Measurements from ENCODE around the gene OR52N1. TPM values are rescaled to one million over a fixed set of nuclear protein-coding genes. Genes with fewer than 3 reads are reported as not detected.

Gene OR52N1
- not detected for total RNA-seq

GRCh38 chr11:5791165-5791564 is at the start of gene OR52N1:
OR52N1 (minus strand) TSS chr11:5791265; CDS start chr11:5788816, 2,449 bp downstream.

DNA sequence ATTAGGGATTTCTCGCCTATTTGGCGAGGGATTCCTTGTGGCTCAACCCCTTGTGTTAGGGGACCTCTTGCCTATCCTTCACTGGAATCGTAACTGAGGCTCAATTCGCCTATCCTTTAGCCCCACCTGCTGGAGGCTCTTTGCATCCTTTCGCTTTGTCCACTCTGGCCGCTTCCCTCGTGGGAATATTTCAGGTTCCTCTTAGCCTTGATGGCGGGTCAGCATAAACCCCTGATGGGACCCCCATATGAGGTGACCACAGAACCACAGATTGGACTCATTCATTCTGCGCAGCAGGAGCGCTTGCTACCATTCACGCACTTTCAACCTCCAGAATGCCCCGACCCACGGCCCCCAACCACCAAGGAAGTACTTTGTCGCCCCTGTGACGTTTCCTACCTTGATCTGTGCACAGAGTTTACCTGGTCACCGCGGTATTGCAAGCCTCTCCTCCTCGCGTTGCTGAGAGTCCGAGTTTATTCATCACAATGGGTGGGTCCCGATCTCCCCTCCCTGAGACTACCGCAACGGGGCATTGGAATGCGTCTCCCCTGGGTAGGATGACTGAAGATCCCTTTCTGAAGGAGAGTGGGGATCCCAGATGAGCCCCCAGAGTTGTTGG is 17.5 kb upstream of the OR52N1 start, which contains the start of gene OR52N2:
OR52N2 (plus strand) TSS at position 425 of the 622 bp plus-strand sequence. CDS start 11,412 bp downstream, outside the sequence.

GRCh38 chr11:5783255-5783654 is 7.8 kb downstream of the OR52N1 start, which contains the start of gene OR52N5:
OR52N5 (minus strand) TSS chr11:5783355; CDS start chr11:5778634, 4,721 bp downstream.

GRCh38 chr11:5753943-5754342 is 37.1 kb downstream of the OR52N1 start, which contains the start of gene OR52N4:
OR52N4 (plus strand) TSS chr11:5754243; CDS start chr11:5754741, 498 bp downstream.

Other genes starting within 250 kb of the OR52N1 start
- 0.69 TPM for gene OR52H1, start 242.7 kb downstream of the OR52N1 start, total RNA-seq
- gene OR52B6, start 210.4 kb downstream of the OR52N1 start, total RNA-seq: not detected
- 1.2 TPM for gene TRIM6, start 194.6 kb downstream of the OR52N1 start, total RNA-seq
- gene TRIM34, start 166.3 kb downstream of the OR52N1 start, total RNA-seq: 2.3 TPM
- 7.6 TPM for gene TRIM5, start 106.2 kb downstream of the OR52N1 start, total RNA-seq
- gene TRIM22, start 101.5 kb downstream of the OR52N1 start, total RNA-seq: 6.0 TPM
- not detected for gene OR56B1, start 54.8 kb downstream of the OR52N1 start, total RNA-seq
- not detected for gene OR52N4, start 37.0 kb downstream of the OR52N1 start, total RNA-seq
- gene OR52N5, start 7.9 kb downstream of the OR52N1 start, total RNA-seq: not detected
- gene OR52N2, start 17.7 kb upstream of the OR52N1 start, total RNA-seq: not detected
- not detected for gene OR52E6, start 50.6 kb upstream of the OR52N1 start, total RNA-seq
- not detected for gene OR52E8, start 66.4 kb upstream of the OR52N1 start, total RNA-seq
- gene OR52E4, start 89.4 kb upstream of the OR52N1 start, total RNA-seq: not detected
- not detected for gene OR52E5, start 101.9 kb upstream of the OR52N1 start, total RNA-seq
- gene OR56A3, start 151.0 kb upstream of the OR52N1 start, total RNA-seq: not detected
- gene OR56A5, start 177.2 kb upstream of the OR52N1 start, total RNA-seq: not detected
- gene OR52L1, start 195.7 kb upstream of the OR52N1 start, total RNA-seq: not detected
- gene OR56A4, start 215.7 kb upstream of the OR52N1 start, total RNA-seq: not detected
- gene OR56A1, start 239.5 kb upstream of the OR52N1 start, total RNA-seq: 0.23 TPM